K562 (cell line): ENCODE results near the gene LRRFIP2. TPM values are rescaled to one million over a fixed set of nuclear protein-coding genes. Genes with fewer than 3 reads are reported as not detected.

Experiments used
- ATAC-seq: fragments of 200-7000 bp; cut with Tn5 transposase; 3 replicates; pipeline ENCODE4 v1.9.1; 2020; ENCODE audit warnings: moderate library complexity
- BruUV-seq: library from RNA; stranded (reverse); fragments of 400-500 nt; replicated peaks from 2 replicates; lab custom pipeline; 2021; lab: Mats Ljungman, UMichigan
- CTCF ChIA-PET: fragments of 300-600 bp; formaldehyde crosslinking; extraction: SDS; loops from one replicate; lab custom pipeline; 2021; ENCODE audit warnings: low intra/inter-chr PET ratio; lab: Yijun Ruan, JAX
- POLR2A ChIA-PET: fragments of 300-600, 350-650 bp; sonication (Branson Sonifier 250); formaldehyde crosslinking; extraction: SDS; loops from one replicate; lab custom pipeline; 2021; ENCODE audit warnings: antibody characterized with exemption, inconsistent platforms; lab: Yijun Ruan, JAX
- DNase-seq, 4 experiments: peaks; one replicate each; pipeline versions ENCODE4 v3.0.0 to v3.0.0-alpha.2; 2011 to 2018; ENCODE audit warnings: low spot score in 3 of 4, mixed read lengths in 3 of 4; ENCODE audit errors: extremely low read depth in 1 of 4
- FAIRE-seq: peaks from 2 replicates; lab custom pipeline; 2011; peaks lifted over from hg19 to GRCh38; lab: Jason Lieb, UNC
- H2AFZ ChIP-seq: 2 replicates; pipeline ENCODE4 v1.6.0; 2011; ENCODE audit warnings: low read depth, low read length, control low read depth, inconsistent platforms
- H3K27ac ChIP-seq: fragments of 200-600 bp; 3 replicates; pipeline ENCODE4 v1.8.0; 2011; ENCODE audit warnings: low read depth, mild to moderate bottlenecking, control low read depth, inconsistent platforms, low read length, moderate library complexity, mixed read lengths; ENCODE audit errors: extremely low read depth
- H3K27me3 ChIP-seq, 2 experiments: fragments of 300-600 bp in 1 of 2; 2 replicates in 1 of 2; 3 replicates in 1 of 2; pipeline versions ENCODE4 v1.6.0 to v1.8.0; 2011; ENCODE audit warnings: inconsistent platforms in 2 of 2, low read length in 2 of 2, mild to moderate bottlenecking in 1 of 2, mixed read lengths in 1 of 2, moderate library complexity in 1 of 2; ENCODE audit not compliant: control insufficient read depth in 2 of 2, insufficient read depth in 2 of 2
- H3K36me3 ChIP-seq: fragments of 300-600 bp; 3 replicates; pipeline ENCODE4 v1.8.0; 2011; ENCODE audit warnings: mild to moderate bottlenecking, low read length, inconsistent platforms; ENCODE audit not compliant: control insufficient read depth, insufficient read depth
- H3K4me1 ChIP-seq, 2 experiments: fragments of 200-600 bp in 1 of 2; replicated peaks in 1 of 2; 2 replicates in 1 of 2; 3 replicates in 1 of 2; pipeline versions ENCODE4 v1.5.1 to v1.8.0; 2011; ENCODE audit warnings: inconsistent platforms in 2 of 2, low read length in 2 of 2, mild to moderate bottlenecking in 1 of 2, mixed read lengths in 1 of 2, moderate library complexity in 1 of 2; ENCODE audit not compliant: control insufficient read depth in 2 of 2, insufficient read depth in 2 of 2
- H3K4me2 ChIP-seq: 2 replicates; pipeline ENCODE4 v1.6.1; 2011; ENCODE audit warnings: low read length, control low read depth, inconsistent platforms, mixed read lengths; ENCODE audit not compliant: insufficient read depth
- H3K4me3 ChIP-seq: fragments of 200-600 bp; sonication (generic), shearing (Covaris generic); 2 replicates; pipeline ENCODE4 v1.5.1; 2016; ENCODE audit warnings: control low read depth, inconsistent platforms
- H3K79me2 ChIP-seq: fragments of 200-600 bp; 3 replicates; pipeline ENCODE4 v1.8.0; 2011; ENCODE audit warnings: low read length, inconsistent platforms; ENCODE audit not compliant: control insufficient read depth, insufficient read depth
- H3K9ac ChIP-seq, 2 experiments: 2 replicates each; pipeline versions ENCODE4 v1.6.0 to v1.6.1; 2011; ENCODE audit warnings: low read depth in 2 of 2, low read length in 2 of 2, control low read depth in 1 of 2, inconsistent platforms in 1 of 2, mild to moderate bottlenecking in 1 of 2, mixed read lengths in 1 of 2; ENCODE audit not compliant: insufficient read depth in 1 of 2
- H3K9me1 ChIP-seq: one replicate; pipeline ENCODE4 v1.6.0; 2011; ENCODE audit warnings: inconsistent platforms, mild to moderate bottlenecking, low read length, moderate library complexity; ENCODE audit not compliant: control insufficient read depth, insufficient read depth
- H3K9me3 ChIP-seq: replicated peaks from 2 replicates; pipeline ENCODE4 v1.5.1; 2011; ENCODE audit warnings: low read depth, low read length, inconsistent platforms; ENCODE audit not compliant: control insufficient read depth, insufficient read depth
- H4K20me1 ChIP-seq: replicated peaks from 2 replicates; pipeline ENCODE4 v1.6.1; 2011; ENCODE audit warnings: low read length, inconsistent platforms, mixed read lengths; ENCODE audit not compliant: control insufficient read depth, insufficient read depth
- BACH1 ChIP-seq: fragments of 200-800 bp; sonication (Bioruptor generic); IDR thresholded peaks from 2 replicates; pipeline ENCODE4 v1.6.1; 2016; ENCODE audit warnings: missing genetic modification characterization, missing compliant biosample characterization
- CEBPG ChIP-seq, 3 experiments: fragments of 200-800 bp in 1 of 3; sonication (Bioruptor generic) in 1 of 3; sonication (generic) in 1 of 3; formaldehyde crosslinking in 1 of 3; IDR thresholded peaks in 2 of 3; conservative IDR thresholded peaks in 1 of 3; 2 replicates each; pipeline versions ENCODE4 v1.6.1 to v1.8.0; 2016 to 2022; ENCODE audit warnings: missing compliant biosample characterization in 2 of 3, missing genetic modification characterization in 2 of 3, mild to moderate bottlenecking in 1 of 3, missing genetic modification reagents in 1 of 3
- FOXA1 ChIP-seq: fragments of 450-650 bp; IDR thresholded peaks from 2 replicates; pipeline ENCODE4 v1.6.1; 2016; ENCODE audit warnings: mild to moderate bottlenecking, borderline replicate concordance
- HMG20A ChIP-seq: fragments of 450-650 bp; formaldehyde crosslinking; conservative IDR thresholded peaks from 2 replicates; pipeline ENCODE4 v1.4.0; 2020; ENCODE audit warnings: mild to moderate bottlenecking, mixed read lengths
- HOXB6 ChIP-seq: fragments of 250-450 bp; sonication (Bioruptor Pico); IDR thresholded peaks from 2 replicates; pipeline ENCODE4 v1.5.1; 2022; ENCODE audit warnings: mild to moderate bottlenecking, borderline replicate concordance
- KAT2B ChIP-seq: IDR thresholded peaks from one replicate; pipeline ENCODE4 v1.6.1; 2012; ENCODE audit warnings: low read depth, mild to moderate bottlenecking, control low read depth, inconsistent platforms, low read length, moderate library complexity
- MEF2A ChIP-seq: IDR thresholded peaks from 2 replicates; pipeline ENCODE4 v1.6.1; 2011; ENCODE audit warnings: low read depth, mild to moderate bottlenecking, low read length, moderate library complexity; ENCODE audit not compliant: control insufficient read depth
- NR0B1 ChIP-seq: fragments of 450-650 bp; IDR thresholded peaks from one replicate; pipeline ENCODE4 v1.6.1; 2018; ENCODE audit warnings: mild to moderate bottlenecking, moderate library complexity; ENCODE audit not compliant: partially characterized antibody
- NRF1 ChIP-seq, 2 experiments: fragments of 450-650 bp; IDR thresholded peaks in 1 of 2; conservative IDR thresholded peaks in 1 of 2; 2 replicates each; pipeline ENCODE4 v1.6.1; 2014; ENCODE audit warnings: mild to moderate bottlenecking in 2 of 2
- PKNOX1 ChIP-seq: fragments of 450-650 bp; IDR thresholded peaks from 2 replicates; pipeline ENCODE4 v1.6.1; 2016
- U2AF2 ChIP-seq: fragments of 200-400 bp; formaldehyde crosslinking; optimal IDR thresholded peaks from 2 replicates; pipeline ENCODE3; 2017; ENCODE audit warnings: low read depth, mild to moderate bottlenecking, low read length
- ZBED1 ChIP-seq: IDR thresholded peaks from 2 replicates; pipeline ENCODE4 v1.6.1; 2014
- ZNF174 ChIP-seq: fragments of 250-450 bp; sonication (Bioruptor Pico); IDR thresholded peaks from 2 replicates; pipeline ENCODE4 v1.4.0; 2020; ENCODE audit warnings: mild to moderate bottlenecking
- ZNF384 ChIP-seq: IDR thresholded peaks from 2 replicates; pipeline ENCODE4 v1.6.1; 2012; ENCODE audit warnings: low read depth, low read length, improper control_type of control experiment
- ZNF75A ChIP-seq: fragments of 450-650 bp; formaldehyde crosslinking; IDR thresholded peaks from 2 replicates; pipeline ENCODE4 v1.4.0; 2020; ENCODE audit warnings: mild to moderate bottlenecking
- WGBS: fragments of 100-300 bp; shearing (Covaris generic); methylation state at CpG from one replicate; pipeline ENCODE4 v1.1.6; 2016; ENCODE audit warnings: low coverage, mixed read lengths; ENCODE audit not compliant: insufficient coverage; ENCODE audit errors: missing lambda C conversion rate; 5-methylcytosine and 5-hydroxymethylcytosine counted together
- in situ Hi-C: fragments of 300-500 bp; cut with MboI; formaldehyde crosslinking; loops from 4 replicates; pipeline ENCODE4 v1.15.0; 2018; ENCODE audit warnings: inconsistent platforms, mixed read lengths
- intact Hi-C: fragments of 100-400 bp; cut with micrococcal nuclease; formaldehyde crosslinking; loops from 2 replicates; pipeline ENCODE4 v1.14.2; 2022
- polyA plus RNA-seq, 8 experiments: library from polyadenylated mRNA; depleted of rRNA in 4 of 8; stranded (reverse) in 5 of 8; unstranded in 3 of 8; fragments of >200 nt; fragmentation: Nextera tagmentation in 2 of 8; fragmentation: Illumina TruSeq in 1 of 8; extraction: Ambion mirVana in 2 of 8; extraction: Trizol in 1 of 8; gene quantifications; 2 replicates each; pipeline versions ENCODE4 v1.2.1 to v1.2.3, GENCODE V29; 2011 to 2014; ENCODE audit warnings: inconsistent platforms in 1 of 8, missing spikeins in 1 of 8
- total RNA-seq, 7 experiments: library from RNA; depleted of rRNA in 6 of 7; stranded (reverse); fragments of >200 nt in 6 of 7; fragmentation: Illumina TruSeq in 2 of 7; extraction: Trizol in 2 of 7; gene quantifications; 2 replicates each; pipeline versions ENCODE4 v1.2.1 to v1.2.3, GENCODE V29; 2011 to 2021; ENCODE audit warnings: low replicate concordance in 1 of 7
- TF ChIP-seq, protein P1 (sequence below): fragments of 450-650 bp; IDR thresholded peaks from 2 replicates; pipeline ENCODE4 v1.6.1; 2018; ENCODE audit not compliant: partially characterized antibody

The LRRFIP2 gene
- total and polyA plus RNA-seq, 9 of the 15 experiments (the other 6 are each of a cell fraction or from before 2014, with no cell fraction given), result 9.9 to 53.9 (median 42.7) TPM

DNA sequence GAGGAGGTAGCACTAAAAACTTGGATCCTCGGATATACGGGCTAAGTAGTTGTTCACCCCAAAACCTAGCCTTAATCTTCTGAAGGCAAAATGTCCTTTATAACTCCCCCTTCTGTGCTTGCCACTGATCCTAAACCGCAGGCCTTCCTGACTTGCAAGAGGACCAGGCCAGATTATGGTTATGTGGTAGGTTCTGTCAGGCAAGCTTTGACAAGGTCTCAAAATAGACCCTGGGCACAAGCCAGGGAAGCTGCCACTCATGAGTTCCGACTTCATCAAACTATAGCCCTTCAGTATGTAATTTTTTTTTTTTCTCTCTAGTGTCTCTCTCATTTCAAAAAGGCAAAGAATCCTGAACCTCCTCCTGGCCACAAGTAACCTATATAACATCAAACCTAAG is 3.2 kb downstream of the LRRFIP2 start:
- Histone ChIP-seq H3K36me3 (peaks cover 38% of the 10 kb centered on the region), H3K4me2 (no peak overlapping the region), H2AFZ (no peak overlapping the region), H3K4me1 (peaks cover 0 to 3% of the 10 kb centered on the region in 2 experiments; a peak in 3 of 5 replicates), H3K27ac (no peak overlapping the region), H4K20me1 (0 out of 2 replicates have a peak, but pooled peaks cover 4% of the 10 kb centered on the region), H3K9me3 (no peaks in the 10 kb centered on the region), H3K9me1 (no peaks in the 10 kb centered on the region), H3K79me2 (peaks cover 39% of the 10 kb centered on the region), H3K9ac (no peak overlapping the region), H3K27me3 (no peaks in the 10 kb centered on the region), H3K4me3 (no peak overlapping the region)
- FAIRE-seq, result no peak
- ChIA-PET POLR2A (interaction anchor here (1.7 kb wide), 1 partner anchor 12 kb away, joined by 3 read pairs; no protein-coding TSS in a partner anchor), CTCF (no interaction called here)
- in situ Hi-C loops, result no loop called here
- 58% methylated on average over 4 of the region's 4 CpGs for WGBS
- no peak for ATAC-seq
- BruUV-seq, result no TSS peak
- intact Hi-C loops, result no loop called here
- DNase-seq, result peak in 1 of 4 experiments; percentile 20
- TF ChIP-seq NRF1 (conservative IDR thresholded peaks at IDR 0.05 in 1 of 2, IDR thresholded peaks at IDR 0.05 in 1 of 2) (no peak), NR0B1 (no peak), ZNF384 (no peak), ZBED1 (no peak), KAT2B (no peak), ZNF75A (CRISPR knock-in tag) (no peak), PKNOX1 (peak; percentile 13; the same call in 1 of the 2 replicates), FOXA1 (no peak), HMG20A (CRISPR knock-in tag) (no peak), U2AF2 (no peak), HOXB6 (CRISPR knock-in tag) (no peak), BACH1 (tag) (no peak), ZNF174 (CRISPR knock-in tag) (no peak), CEBPG (CRISPR knock-in tag; IDR thresholded peaks at IDR 0.05) (no peak), CEBPG (tag; conservative IDR thresholded peaks at IDR 0.05 in 1 of 2, IDR thresholded peaks at IDR 0.05 in 1 of 2) (no peak), MEF2A (0 out of 2 replicates have a peak, but pooled peaks have one; percentile 26)
- TF ChIP-seq, protein P1, sequence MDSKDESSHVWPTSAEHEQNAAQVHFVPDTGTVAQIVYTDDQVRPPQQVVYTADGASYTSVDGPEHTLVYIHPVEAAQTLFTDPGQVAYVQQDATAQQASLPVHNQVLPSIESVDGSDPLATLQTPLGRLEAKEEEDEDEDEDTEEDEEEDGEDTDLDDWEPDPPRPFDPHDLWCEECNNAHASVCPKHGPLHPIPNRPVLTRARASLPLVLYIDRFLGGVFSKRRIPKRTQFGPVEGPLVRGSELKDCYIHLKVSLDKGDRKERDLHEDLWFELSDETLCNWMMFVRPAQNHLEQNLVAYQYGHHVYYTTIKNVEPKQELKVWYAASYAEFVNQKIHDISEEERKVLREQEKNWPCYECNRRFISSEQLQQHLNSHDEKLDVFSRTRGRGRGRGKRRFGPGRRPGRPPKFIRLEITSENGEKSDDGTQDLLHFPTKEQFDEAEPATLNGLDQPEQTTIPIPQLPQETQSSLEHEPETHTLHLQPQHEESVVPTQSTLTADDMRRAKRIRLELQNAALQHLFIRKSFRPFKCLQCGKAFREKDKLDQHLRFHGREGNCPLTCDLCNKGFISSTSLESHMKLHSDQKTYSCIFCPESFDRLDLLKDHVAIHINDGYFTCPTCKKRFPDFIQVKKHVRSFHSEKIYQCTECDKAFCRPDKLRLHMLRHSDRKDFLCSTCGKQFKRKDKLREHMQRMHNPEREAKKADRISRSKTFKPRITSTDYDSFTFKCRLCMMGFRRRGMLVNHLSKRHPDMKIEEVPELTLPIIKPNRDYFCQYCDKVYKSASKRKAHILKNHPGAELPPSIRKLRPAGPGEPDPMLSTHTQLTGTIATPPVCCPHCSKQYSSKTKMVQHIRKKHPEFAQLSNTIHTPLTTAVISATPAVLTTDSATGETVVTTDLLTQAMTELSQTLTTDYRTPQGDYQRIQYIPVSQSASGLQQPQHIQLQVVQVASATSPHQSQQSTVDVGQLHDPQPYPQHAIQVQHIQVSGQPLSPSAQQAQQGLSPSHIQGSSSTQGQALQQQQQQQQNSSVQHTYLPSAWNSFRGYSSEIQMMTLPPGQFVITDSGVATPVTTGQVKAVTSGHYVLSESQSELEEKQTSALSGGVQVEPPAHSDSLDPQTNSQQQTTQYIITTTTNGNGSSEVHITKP, result no peak
